D721Med (cell line): ENCODE results near the gene NKX6-2.

Experiments used
- DNase-seq: peaks from one replicate; pipeline ENCODE4 v3.0.0; 2011; ENCODE audit warnings: low spot score; ENCODE audit not compliant: insufficient read length
- FAIRE-seq: peaks from 2 replicates; lab custom pipeline; 2011; peaks lifted over from hg19 to GRCh38; lab: Jason Lieb, UNC
- CTCF ChIP-seq: IDR thresholded peaks from 2 replicates; pipeline ENCODE4 v1.5.1; 2012; ENCODE audit warnings: mild to moderate bottlenecking, control low read depth; ENCODE audit not compliant: insufficient read depth; ENCODE audit errors: missing control alignments

NKX6-2 gene

GRCh38 chr10:132735923-132736391, 50.0 kb downstream of the NKX6-2 start:
- FAIRE-seq, result no peak
- no peak for TF ChIP-seq CTCF
- no peak for DNase-seq

GRCh38 chr10:132735341-132735775, 50.6 kb downstream of the NKX6-2 start:
- FAIRE-seq, result no peak
- no peak for TF ChIP-seq CTCF
- DNase-seq, result no peak

GRCh38 chr10:132733926-132734325, 52.0 kb downstream of the NKX6-2 start:
- TF ChIP-seq CTCF, result no peak
- FAIRE-seq (no peak), DNase-seq (no peak)
